ENCODE results near the gene TRIO.

TRIO gene

DNA sequence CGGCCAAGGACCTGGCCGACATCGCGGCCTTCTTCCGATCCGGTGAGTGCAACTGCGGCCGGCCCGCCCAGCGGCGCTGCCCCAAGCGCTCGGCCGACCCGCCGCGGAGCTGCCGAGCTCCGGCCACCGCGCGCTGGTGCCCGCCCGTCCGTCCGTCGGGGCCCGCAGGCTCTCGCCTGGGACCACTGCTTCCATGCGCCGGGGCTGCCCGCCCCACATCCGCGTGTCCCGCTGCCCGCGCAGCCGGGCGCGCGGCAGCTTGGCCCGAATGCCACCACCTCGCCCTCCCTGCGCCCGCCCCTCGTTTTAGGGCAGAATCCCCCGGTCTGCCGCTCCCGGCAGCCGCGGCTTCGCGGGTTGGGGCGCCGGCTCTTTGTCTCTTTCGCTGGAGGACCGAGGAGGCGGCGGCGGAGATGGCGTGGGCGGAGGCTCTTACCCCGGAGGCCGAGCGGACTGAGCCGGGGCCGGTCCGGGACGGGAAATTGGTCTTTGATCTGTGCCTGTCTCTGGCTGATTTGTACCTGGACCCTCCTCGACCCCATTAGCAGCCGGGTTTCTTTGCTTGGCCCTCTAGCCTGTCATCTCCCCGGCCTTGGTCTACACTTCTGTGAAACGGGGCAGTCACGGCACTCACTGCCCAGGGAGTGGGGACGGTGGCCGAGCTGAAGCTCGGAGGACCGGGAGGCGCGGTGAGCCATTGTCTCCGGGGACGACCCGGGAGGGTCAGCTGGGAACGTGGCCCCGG, 871 bp downstream of the TRIO start (continued):
- TF ChIP-seq ZNF140 (tag by site-specific recombination; IDR thresholded peaks at IDR 0.05) = no peak
- TF ChIP-seq ZNF701 (tag by site-specific recombination; IDR thresholded peaks at IDR 0.05) = no peak
- no peak for TF ChIP-seq YY2 (tag by site-specific recombination; IDR thresholded peaks at IDR 0.05)
- TF ChIP-seq ZNF302 (tag by site-specific recombination; IDR thresholded peaks at IDR 0.05; ENCODE audit: low read depth) = no peak
- TF ChIP-seq ZNF335 (tag by site-specific recombination; conservative IDR thresholded peaks at IDR 0.05) = peak; percentile 92
- no peak for TF ChIP-seq ATF2 (tag by site-specific recombination; IDR thresholded peaks at IDR 0.05; ENCODE audit: low read depth)
- no peak for TF ChIP-seq ZNF670 (tag by site-specific recombination; IDR thresholded peaks at IDR 0.05; ENCODE audit: low read depth)
- peak; percentile 51; the same call in 1 of the 2 replicates for TF ChIP-seq SP7 (tag by site-specific recombination; IDR thresholded peaks at IDR 0.05)
- TF ChIP-seq ZNF624 (tag by site-specific recombination; IDR thresholded peaks at IDR 0.05) = no peak
- TF ChIP-seq, protein P1, sequence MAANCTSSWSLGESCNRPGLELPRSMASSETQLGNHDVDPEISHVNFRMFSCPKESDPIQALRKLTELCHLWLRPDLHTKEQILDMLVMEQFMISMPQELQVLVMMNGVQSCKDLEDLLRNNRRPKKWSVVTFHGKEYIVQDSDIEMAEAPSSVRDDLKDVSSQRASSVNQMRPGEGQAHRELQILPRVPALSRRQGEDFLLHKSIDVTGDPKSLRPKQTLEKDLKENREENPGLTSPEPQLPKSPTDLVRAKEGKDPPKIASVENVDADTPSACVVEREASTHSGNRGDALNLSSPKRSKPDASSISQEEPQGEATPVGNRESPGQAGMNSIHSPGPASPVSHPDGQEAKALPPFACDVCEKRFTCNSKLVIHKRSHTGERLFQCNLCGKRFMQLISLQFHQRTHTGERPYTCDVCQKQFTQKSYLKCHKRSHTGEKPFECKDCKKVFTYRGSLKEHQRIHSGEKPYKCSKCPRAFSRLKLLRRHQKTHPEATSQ (tag by site-specific recombination; IDR thresholded peaks at IDR 0.05) = peak; percentile 45; the same call in 1 of the 2 replicates
- no peak for TF ChIP-seq ZNF132 (tag by site-specific recombination; IDR thresholded peaks at IDR 0.05; ENCODE audit: borderline replicate concordance)
- TF ChIP-seq, protein P2, sequence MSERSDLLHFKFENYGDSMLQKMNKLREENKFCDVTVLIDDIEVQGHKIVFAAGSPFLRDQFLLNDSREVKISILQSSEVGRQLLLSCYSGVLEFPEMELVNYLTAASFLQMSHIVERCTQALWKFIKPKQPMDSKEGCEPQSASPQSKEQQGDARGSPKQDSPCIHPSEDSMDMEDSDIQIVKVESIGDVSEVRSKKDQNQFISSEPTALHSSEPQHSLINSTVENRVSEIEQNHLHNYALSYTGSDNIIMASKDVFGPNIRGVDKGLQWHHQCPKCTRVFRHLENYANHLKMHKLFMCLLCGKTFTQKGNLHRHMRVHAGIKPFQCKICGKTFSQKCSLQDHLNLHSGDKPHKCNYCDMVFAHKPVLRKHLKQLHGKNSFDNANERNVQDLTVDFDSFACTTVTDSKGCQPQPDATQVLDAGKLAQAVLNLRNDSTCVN (tag by site-specific recombination; optimal IDR thresholded peaks at IDR 0.05) = peak; percentile 71
- no peak for TF ChIP-seq ZNF404 (tag by site-specific recombination; IDR thresholded peaks at IDR 0.05)
- TF ChIP-seq ZNF530 (tag by site-specific recombination; IDR thresholded peaks at IDR 0.05; ENCODE audit: low read depth) = no peak
- 0 out of 2 replicates have a peak, but pooled peaks have one; percentile 26 for TF ChIP-seq ZNF629 (tag by site-specific recombination; IDR thresholded peaks at IDR 0.05)
- no peak for TF ChIP-seq SCRT2 (tag by site-specific recombination; IDR thresholded peaks at IDR 0.05)
- TF ChIP-seq SALL2 (tag by site-specific recombination; IDR thresholded peaks at IDR 0.05; ENCODE audit: borderline replicate concordance) = no peak
- TF ChIP-seq ZNF600 (tag by site-specific recombination; IDR thresholded peaks at IDR 0.05) = peak; percentile 64; the same call in 1 of the 2 replicates
- TF ChIP-seq ZNF76 (tag by site-specific recombination; IDR thresholded peaks at IDR 0.05; ENCODE audit: borderline replicate concordance, low read depth) = 0 out of 2 replicates have a peak, but pooled peaks have one; percentile 41
- TF ChIP-seq ZNF521 (tag by site-specific recombination; IDR thresholded peaks at IDR 0.05) = no peak
- no peak for TF ChIP-seq ZNF146 (tag by site-specific recombination; IDR thresholded peaks at IDR 0.05)
- TF ChIP-seq ZNF16 (tag by site-specific recombination; IDR thresholded peaks at IDR 0.05; ENCODE audit: low read depth) = no peak
- TF ChIP-seq ZBTB20 (tag by site-specific recombination; IDR thresholded peaks at IDR 0.05) = peak; percentile 70
- TF ChIP-seq ZNF398 (tag by site-specific recombination; IDR thresholded peaks at IDR 0.05) = peak; percentile 21; the same call in 1 of the 2 replicates
- TF ChIP-seq ZNF24 (tag by site-specific recombination; IDR thresholded peaks at IDR 0.05) = peak; percentile 64; the same call in 1 of the 2 replicates
- TF ChIP-seq WT1 (tag by site-specific recombination; IDR thresholded peaks at IDR 0.05) = no peak
- no peak for TF ChIP-seq ZNF10 (tag by site-specific recombination; IDR thresholded peaks at IDR 0.05)
- no peak for TF ChIP-seq ZNF48 (tag by site-specific recombination; IDR thresholded peaks at IDR 0.05)
- TF ChIP-seq ZEB2 (tag by site-specific recombination; IDR thresholded peaks at IDR 0.05) = peak; percentile 96
- peak; percentile 82 for TF ChIP-seq BCL11A (tag by site-specific recombination; IDR thresholded peaks at IDR 0.05; ENCODE audit: low read depth)
